C4-2B (cell line): ENCODE measurements around the gene ABCD3.
"Not testable (repeated sequence)": the region's sequence is repeated elsewhere in the genome, so short reads cannot be mapped to it uniquely, and the experiment has no call there.

Experiments used
- H3K27ac ChIP-seq: fragments of 450-650 bp; 2 replicates; pipeline ENCODE4 v1.5.1; 2017
- ZFX ChIP-seq: fragments of 450-650 bp; IDR thresholded peaks from 2 replicates; pipeline ENCODE4 v1.6.1; 2017
- TF ChIP-seq, protein P1 (sequence below): fragments of 450-650 bp; conservative IDR thresholded peaks from 2 replicates; pipeline ENCODE4 v1.5.1; 2017; ENCODE audit warnings: mild to moderate bottlenecking

Gene ABCD3

DNA sequence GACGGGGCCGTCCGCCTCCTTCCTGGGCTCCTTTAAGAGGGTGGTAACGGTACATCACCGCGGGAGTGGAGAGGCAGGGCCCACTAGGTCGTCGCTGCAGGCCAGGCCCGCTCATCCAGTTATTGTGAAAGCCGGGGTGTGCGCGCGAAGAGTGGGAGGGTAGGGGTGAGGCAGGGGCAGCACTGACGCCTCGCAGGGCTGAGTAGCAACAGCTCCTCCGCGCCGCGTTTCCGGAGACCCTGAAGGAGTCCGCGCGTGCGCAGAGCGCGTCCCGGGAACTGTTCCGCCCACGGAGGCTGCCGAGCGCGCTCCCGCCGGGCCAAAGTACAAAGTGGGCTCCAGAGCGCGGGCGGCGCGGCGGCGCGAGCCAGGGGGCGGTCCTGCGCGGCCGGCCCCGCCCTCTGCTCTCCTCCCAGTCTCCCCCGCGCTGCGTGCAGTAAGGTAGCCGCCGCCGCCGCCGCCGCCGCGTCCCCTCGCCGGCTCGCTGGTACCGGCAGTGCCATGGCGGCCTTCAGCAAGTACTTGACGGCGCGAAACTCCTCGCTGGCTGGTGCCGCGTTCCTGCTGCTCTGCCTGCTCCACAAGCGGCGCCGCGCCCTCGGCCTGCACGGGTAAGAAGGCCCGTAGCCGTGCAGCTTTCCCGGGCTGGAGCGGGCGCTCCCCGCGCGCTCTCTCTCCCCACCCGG is at the start of gene ABCD3:
Gene ABCD3 (plus strand): TSS at position 412 of the 686 bp plus-strand sequence. CDS start 90 bp downstream, at position 502.
- TF ChIP-seq, protein P1, sequence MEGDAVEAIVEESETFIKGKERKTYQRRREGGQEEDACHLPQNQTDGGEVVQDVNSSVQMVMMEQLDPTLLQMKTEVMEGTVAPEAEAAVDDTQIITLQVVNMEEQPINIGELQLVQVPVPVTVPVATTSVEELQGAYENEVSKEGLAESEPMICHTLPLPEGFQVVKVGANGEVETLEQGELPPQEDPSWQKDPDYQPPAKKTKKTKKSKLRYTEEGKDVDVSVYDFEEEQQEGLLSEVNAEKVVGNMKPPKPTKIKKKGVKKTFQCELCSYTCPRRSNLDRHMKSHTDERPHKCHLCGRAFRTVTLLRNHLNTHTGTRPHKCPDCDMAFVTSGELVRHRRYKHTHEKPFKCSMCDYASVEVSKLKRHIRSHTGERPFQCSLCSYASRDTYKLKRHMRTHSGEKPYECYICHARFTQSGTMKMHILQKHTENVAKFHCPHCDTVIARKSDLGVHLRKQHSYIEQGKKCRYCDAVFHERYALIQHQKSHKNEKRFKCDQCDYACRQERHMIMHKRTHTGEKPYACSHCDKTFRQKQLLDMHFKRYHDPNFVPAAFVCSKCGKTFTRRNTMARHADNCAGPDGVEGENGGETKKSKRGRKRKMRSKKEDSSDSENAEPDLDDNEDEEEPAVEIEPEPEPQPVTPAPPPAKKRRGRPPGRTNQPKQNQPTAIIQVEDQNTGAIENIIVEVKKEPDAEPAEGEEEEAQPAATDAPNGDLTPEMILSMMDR: no peak
- peak; percentile 75 for TF ChIP-seq ZFX
- H3K27ac ChIP-seq: peak within 1 kb of the TSS; percentile 82

DNA sequence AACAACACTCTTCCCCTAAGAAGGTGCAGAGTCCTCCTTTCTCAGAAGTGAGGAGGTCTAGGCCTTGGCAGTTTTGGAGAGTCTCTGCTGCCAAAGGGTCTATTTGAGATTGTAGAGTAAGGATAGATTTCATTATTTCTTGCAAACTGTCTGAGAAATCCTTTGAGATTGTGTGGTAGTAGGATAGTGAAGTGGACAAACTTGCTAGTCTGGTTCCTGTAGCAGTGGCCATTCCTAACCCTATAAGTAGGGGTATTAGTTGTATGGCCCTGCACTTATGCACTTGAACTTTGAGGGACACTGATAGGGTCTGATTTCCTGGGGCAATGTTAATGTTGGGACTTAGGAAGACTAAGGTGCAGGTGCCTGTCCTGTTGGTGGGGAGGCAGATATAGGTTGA is 45.4 kb upstream of the ABCD3 start:
- H3K27ac ChIP-seq: not testable (repeated sequence)

DNA sequence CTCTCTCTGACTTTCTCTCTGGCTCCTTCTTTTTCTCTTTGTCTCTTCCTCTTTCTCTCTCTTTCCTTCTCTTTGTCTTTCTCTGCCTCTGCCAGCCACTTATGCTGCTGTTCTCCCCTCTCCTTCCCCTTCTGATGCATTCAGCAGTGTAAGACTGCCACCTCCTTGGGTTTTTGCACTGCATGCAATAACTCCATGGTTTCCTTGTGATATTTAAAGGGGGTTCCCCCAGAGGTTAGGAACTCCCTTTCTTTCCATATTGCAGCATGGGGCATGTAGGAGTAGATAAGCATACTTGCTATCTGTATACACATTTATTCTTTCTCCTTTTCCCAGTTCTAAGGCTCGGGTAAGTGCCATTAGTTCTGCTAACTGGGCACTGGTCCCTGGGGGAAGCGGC is 44.9 kb upstream of the ABCD3 start:
- H3K27ac ChIP-seq: not testable (repeated sequence)

DNA sequence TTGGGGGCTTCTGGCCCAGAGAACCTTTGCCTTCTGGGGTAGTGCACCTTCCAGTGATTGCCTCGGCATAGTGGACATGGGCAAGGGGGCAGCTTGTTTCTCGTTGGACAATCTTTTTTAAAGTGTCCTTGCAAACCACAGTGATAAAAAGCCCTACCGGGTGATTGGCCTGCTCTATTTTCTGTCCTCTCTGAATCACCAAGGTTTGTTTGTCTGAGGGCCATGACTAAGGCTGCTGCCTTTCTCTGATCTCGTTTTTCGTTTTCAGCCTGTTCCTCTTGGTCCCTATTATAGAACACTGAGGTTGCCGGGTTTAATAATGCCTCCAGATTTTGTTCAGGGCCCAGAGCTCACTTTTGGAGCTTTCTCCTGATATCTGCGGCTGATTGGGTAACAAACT is 42.5 kb upstream of the ABCD3 start:
- not testable (repeated sequence) for H3K27ac ChIP-seq

DNA sequence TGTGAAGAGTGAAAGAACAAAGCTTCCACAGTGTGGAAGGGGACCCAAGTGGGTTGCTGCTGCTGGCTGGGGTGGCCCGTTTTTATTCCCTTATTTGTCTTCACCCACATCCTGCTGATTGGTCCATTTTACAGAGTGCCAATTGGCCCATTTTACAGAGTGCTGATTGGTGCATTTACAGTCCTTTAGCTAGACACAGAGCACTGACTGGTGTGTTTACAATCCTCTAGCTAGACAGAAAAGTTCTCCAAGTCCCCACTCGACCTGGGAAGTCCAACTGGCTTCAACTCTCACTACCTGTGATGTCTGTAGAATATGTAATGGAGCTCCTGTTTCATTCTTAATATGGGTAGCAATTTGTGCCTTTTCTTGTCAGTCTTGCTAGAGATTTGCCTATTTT is 39.7 kb upstream of the ABCD3 start:
- not testable (repeated sequence) for H3K27ac ChIP-seq

DNA sequence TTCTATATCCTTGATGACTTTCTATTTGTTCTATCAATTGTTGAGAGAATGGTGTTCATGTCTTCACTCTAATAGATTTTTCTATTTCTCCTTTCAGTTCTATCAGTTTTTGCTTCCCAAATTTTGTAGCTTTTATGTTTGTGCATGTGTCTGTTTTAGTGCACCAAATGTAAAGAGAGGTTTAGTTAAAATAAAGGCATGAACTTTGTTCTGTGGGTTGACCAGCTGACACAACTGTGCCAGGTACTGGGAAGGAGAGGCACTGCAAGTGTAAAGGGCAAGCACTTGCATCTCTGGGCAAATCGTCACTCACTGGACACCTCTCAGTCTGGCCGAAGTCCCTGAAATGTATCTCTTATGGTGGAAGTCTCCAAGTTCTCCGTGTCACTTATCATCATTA is 38.6 kb upstream of the ABCD3 start:
- no peak for TF ChIP-seq ZFX
- TF ChIP-seq, protein P1: no peak
- H3K27ac ChIP-seq: no peak overlapping the region

DNA sequence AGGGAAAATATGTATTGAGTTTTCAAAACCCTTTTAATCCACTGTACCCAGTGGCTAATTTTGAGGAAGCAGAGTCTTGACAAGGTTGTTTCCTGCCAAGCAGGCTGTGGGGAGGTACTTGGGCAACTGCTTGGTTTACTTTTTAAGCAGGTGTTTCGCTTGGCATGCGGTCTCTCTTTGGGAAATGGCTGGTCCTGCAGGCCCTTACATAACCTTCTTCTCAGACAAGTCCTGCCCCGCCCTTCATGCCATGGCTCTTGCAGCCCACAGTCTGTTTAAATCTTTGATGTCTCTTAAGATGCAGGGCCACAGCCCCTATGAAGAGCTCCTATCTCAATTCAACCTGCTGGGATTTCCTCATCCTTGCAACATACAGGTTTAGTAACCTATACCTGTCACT is 36.0 kb upstream of the ABCD3 start:
- TF ChIP-seq, protein P1: no peak
- TF ChIP-seq ZFX: no peak
- no peak overlapping the region for H3K27ac ChIP-seq

DNA sequence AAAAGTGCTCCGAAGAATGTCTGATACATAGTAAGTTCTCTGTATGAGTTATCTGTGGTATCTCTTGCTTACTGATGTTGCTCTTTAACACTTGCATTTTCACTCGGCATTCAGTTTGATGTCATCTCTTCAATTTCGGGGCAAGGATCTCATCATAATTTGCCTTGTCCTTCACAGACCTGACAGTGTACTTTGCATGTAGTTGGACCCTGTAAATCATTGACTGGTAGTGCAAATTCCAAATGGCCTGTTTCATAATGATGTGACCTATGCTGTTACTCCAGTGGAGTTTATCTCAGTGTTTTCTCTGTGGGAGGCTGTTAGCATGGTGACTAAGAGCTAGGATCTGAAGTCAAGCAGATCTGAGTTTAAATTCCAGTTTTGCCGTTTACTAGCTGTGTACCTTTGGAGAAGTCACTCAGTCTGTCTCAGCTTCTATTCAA is 34.2 kb upstream of the ABCD3 start:
- no peak overlapping the region for H3K27ac ChIP-seq
- TF ChIP-seq, protein P1: no peak
- no peak for TF ChIP-seq ZFX

DNA sequence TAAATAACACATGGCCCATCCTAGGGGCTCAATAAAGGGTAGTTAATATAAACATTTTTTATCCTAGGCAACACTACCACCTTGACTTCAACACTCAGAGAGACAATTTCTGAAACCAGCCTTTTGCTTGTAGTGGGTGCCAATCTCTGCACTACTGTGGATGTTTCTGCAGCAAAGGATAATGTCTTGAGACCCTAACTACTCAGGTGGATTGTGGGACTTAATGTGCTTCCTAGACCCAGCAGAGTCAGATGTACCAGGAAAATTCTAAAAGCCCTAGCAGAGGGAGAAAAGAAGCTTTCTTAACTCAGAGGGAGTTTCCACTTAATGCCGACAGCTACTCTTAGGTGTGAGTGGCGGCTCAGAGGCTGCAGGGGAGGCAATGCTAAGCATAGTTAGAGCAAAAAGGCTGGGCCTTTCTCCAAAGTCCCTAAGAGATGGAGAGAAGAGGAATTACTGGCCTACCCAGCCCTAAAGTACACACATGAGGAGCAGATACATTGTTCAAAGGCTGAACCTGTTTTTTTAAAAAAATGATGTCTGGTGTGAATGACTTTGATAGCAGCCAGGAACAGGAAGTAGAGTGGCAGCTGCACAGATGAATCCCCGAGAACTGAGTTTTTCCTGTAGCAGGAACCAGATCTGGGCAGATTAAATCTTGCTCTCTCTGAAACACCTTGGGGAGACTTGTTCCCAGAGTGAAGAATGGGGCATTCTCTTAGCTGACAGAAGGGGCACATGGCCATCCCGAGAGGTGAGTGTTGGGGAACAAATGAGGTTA is 33.5 kb upstream of the ABCD3 start:
- TF ChIP-seq, protein P1: no peak
- no peak for TF ChIP-seq ZFX
- peak overlapping the region; percentile 57; the same call in 1 of the 2 replicates for H3K27ac ChIP-seq
